Spleen (tissue), 11 donors: ENCODE data around the gene CCDC92B. TPM values are rescaled to one million over a fixed set of nuclear protein-coding genes. Genes with fewer than 3 reads are reported as not detected.

Source experiments
- DNase-seq: peaks from one replicate; pipeline ENCODE4 v3.0.0-alpha.2; 2020
- H3K27ac ChIP-seq, 8 donors: fragments of 200-600 bp; sonication (generic) in 7 of 8; 1 replicate in 4 of 8; 2 replicates in 4 of 8; pipeline versions ENCODE4 v1.5.0 to v1.8.0; 2016 to 2021; ENCODE audit warnings: inconsistent platforms in 4 of 8, mild to moderate bottlenecking in 4 of 8, moderate library complexity in 1 of 8
- H3K27me3 ChIP-seq, 7 donors: fragments of 200-600 bp; sonication (generic) in 6 of 7; replicated peaks in 1 of 7; 1 replicate in 4 of 7; 2 replicates in 3 of 7; pipeline versions ENCODE4 v1.5.0 to v1.8.0; 2016 to 2021; ENCODE audit warnings: inconsistent platforms in 3 of 7, mild to moderate bottlenecking in 1 of 7
- H3K36me3 ChIP-seq, 6 donors: fragments of 200-600 bp; sonication (generic) in 5 of 6; 1 replicate in 4 of 6; 2 replicates in 2 of 6; pipeline versions ENCODE4 v1.5.0 to v1.8.0; 2016 to 2021; ENCODE audit warnings: inconsistent platforms in 2 of 6
- H3K4me1 ChIP-seq, 6 donors: fragments of 200-600 bp; sonication (generic) in 5 of 6; 1 replicate in 3 of 6; 2 replicates in 3 of 6; pipeline versions ENCODE4 v1.5.0 to v1.8.0; 2016 to 2021; ENCODE audit warnings: inconsistent platforms in 3 of 6
- H3K4me3 ChIP-seq, 8 donors: fragments of 200-600 bp; sonication (generic) in 7 of 8; 1 replicate in 4 of 8; 2 replicates in 4 of 8; pipeline versions ENCODE4 v1.5.0 to v1.8.0; 2016 to 2021; ENCODE audit warnings: inconsistent platforms in 4 of 8, mild to moderate bottlenecking in 4 of 8, moderate library complexity in 2 of 8
- H3K9me3 ChIP-seq, 8 donors: fragments of 200-600 bp; sonication (generic) in 7 of 8; 1 replicate in 4 of 8; 2 replicates in 4 of 8; pipeline versions ENCODE4 v1.5.0 to v1.8.0; 2016 to 2021; ENCODE audit warnings: inconsistent platforms in 4 of 8
- POLR2A ChIP-seq, 3 donors: fragments of 450-650 bp; IDR thresholded peaks; one replicate each; pipeline ENCODE4 v1.5.1; 2017; ENCODE audit warnings: antibody characterized with exemption in 3 of 3, mild to moderate bottlenecking in 1 of 3
- POLR2AphosphoS5 ChIP-seq, 3 donors: sonication (generic); formaldehyde crosslinking; IDR thresholded peaks; one replicate each; pipeline ENCODE4 v1.5.1; 2017; ENCODE audit warnings: antibody characterized with exemption in 3 of 3
- WGBS, 5 donors: extraction: QIAGEN DNeasy Blood & Tissue Kit in 3 of 5; methylation state at CpG; one replicate each; pipeline versions ENCODE4 v1.1.5 to v1.1.7; 2013 to 2018; 5-methylcytosine and 5-hydroxymethylcytosine counted together
- intact Hi-C: fragments of 100-400 bp; cut with DNase I; formaldehyde crosslinking; loops from one replicate; pipeline ENCODE4 v1.15.0; 2023; ENCODE audit warnings: low total_unique reads
- polyA plus RNA-seq, 3 donors: library from polyadenylated mRNA; stranded (reverse); fragments of 200-250 nt; gene quantifications; one replicate each; pipeline ENCODE4 v1.2.1, GENCODE V29; 2013
- total RNA-seq, 7 donors: library from RNA; depleted of rRNA in 3 of 7; stranded (reverse); fragments of >200 nt in 3 of 7; fragmentation: NEBNext Ultra II Directional in 4 of 7; extraction: Animal tissue kit (Norgen Biotek cat#: 25700) in 4 of 7; gene quantifications; one replicate each; pipeline versions ENCODE4 v1.1.0 to v1.2.1, GENCODE V29; 2016 to 2021
- TF ChIP-seq, protein P1 (sequence below), 11 experiments: fragments of 200-600 bp in 7 of 11; fragments of 450-650 bp in 4 of 11; sonication (generic) in 4 of 11; IDR thresholded peaks in 8 of 11; conservative IDR thresholded peaks in 3 of 11; 1 replicate in 7 of 11; 2 replicates in 4 of 11; pipeline versions ENCODE4 v1.4.0 to v1.8.0; 2016 to 2021; ENCODE audit warnings: antibody characterized with exemption in 11 of 11, inconsistent platforms in 4 of 11, mild to moderate bottlenecking in 1 of 11
- donor health status: healthy with polysubstance abuse.
- donor health status: DM: no; HTN: no; CAD: no; lungs with moderate emphysema.
- donor health status: DM: no; HTN: no; CAD: no.
- donor health status: Bipolar disorder and iron deficiency.
- donor health status: healthy.
- donor health status: DM: no; HTN: no; CAD: no.
- donor health status: DM: yes; HTN: yes; CAD: no.

Gene CCDC92B
- total and polyA plus RNA-seq, 10 donors: 0.03 to 0.26 (median 0.20) TPM; not detected in 3

DNA sequence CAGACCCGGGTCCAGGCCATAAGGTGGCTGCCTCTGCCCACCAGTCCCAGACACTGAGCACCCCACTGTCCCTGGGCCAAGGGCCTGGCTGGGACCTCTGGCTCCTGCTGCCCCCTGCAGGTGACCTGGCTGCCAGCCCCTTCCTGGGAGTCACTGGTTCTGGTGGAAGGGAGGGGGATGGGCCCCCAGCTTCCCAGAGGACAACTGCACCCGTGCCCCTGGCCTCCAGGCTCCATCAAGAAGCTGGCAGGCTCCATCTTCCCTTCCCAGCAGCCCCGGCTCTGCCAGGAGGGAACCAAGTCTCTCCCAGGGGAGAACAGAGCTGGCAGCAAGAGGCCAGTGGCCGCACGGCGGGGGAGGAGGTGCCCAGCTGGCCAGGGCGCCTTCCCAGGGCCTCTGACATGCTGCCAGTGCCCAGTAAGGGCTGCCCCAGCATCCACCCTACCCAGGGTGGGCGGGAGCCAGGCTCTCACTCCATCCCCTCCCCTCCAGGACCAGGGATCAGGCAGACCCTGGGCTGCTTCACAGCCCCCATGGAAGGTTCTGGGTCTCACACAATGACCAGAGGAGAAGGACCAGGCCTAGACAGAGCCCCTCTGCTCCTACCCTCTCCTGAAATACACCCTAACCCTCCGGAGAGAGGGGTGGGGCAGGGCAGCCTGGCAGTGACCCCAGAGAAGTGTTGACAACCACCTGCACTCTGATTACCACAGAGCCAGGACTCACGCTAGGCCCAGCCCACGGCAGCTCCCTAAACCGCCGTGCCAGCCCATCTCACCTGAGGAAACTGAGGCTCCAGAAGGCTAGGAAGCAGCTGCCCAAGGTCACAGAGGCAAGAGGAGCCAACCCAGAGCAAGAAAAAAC is 41.5 kb downstream of the CCDC92B start:
- WGBS, 5 donors: 67 to 89% (median 79%) methylated on average over 5 to 13 of the region's 13 CpGs
- no peaks in the 10 kb centered on the region for H3K27me3 ChIP-seq
- no peaks in the 10 kb centered on the region for H3K9me3 ChIP-seq
- DNase-seq: peak; percentile 76
- TF ChIP-seq, protein P1, sequence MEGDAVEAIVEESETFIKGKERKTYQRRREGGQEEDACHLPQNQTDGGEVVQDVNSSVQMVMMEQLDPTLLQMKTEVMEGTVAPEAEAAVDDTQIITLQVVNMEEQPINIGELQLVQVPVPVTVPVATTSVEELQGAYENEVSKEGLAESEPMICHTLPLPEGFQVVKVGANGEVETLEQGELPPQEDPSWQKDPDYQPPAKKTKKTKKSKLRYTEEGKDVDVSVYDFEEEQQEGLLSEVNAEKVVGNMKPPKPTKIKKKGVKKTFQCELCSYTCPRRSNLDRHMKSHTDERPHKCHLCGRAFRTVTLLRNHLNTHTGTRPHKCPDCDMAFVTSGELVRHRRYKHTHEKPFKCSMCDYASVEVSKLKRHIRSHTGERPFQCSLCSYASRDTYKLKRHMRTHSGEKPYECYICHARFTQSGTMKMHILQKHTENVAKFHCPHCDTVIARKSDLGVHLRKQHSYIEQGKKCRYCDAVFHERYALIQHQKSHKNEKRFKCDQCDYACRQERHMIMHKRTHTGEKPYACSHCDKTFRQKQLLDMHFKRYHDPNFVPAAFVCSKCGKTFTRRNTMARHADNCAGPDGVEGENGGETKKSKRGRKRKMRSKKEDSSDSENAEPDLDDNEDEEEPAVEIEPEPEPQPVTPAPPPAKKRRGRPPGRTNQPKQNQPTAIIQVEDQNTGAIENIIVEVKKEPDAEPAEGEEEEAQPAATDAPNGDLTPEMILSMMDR (IDR thresholded peaks at IDR 0.05 in 8 of 11, conservative IDR thresholded peaks at IDR 0.05 in 3 of 11): peak in 3 of 11 experiments; percentile 7 to 37 (median 11)
- TF ChIP-seq POLR2A (IDR thresholded peaks at IDR 0.05): no peak
- no peak for TF ChIP-seq POLR2AphosphoS5 (IDR thresholded peaks at IDR 0.05)
- H3K27ac ChIP-seq: peak overlapping the region in 3 of 8 donors; percentile 14 to 90 (median 85)
- intact Hi-C loops: no loop called here
- no peak overlapping the region for H3K4me3 ChIP-seq
- H3K36me3 ChIP-seq: peaks cover 0 to 20% (median 15%) of the 10 kb centered on the region in 6 donors
- peaks cover 39 to 74% (median 53%) of the 10 kb centered on the region in 6 donors for H3K4me1 ChIP-seq

- intact Hi-C loops: no loop called here
- TF ChIP-seq POLR2A (IDR thresholded peaks at IDR 0.05) (no peak), POLR2AphosphoS5 (IDR thresholded peaks at IDR 0.05) (no peak)
- TF ChIP-seq, protein P1 (IDR thresholded peaks at IDR 0.05 in 8 of 11, conservative IDR thresholded peaks at IDR 0.05 in 3 of 11): no peak
- WGBS, 5 donors: 74 to 85% (median 80%) methylated on average over 14 to 20 of the region's 21 CpGs
- Histone ChIP-seq H3K9me3 (no peaks in the 10 kb centered on the region), H3K4me3 (no peak overlapping the region), H3K36me3 (peaks cover 0 to 29% (median 24%) of the 10 kb centered on the region in 6 donors), H3K27ac (no peak overlapping the region), H3K27me3 (no peaks in the 10 kb centered on the region), H3K4me1 (peaks cover 31 to 65% (median 44%) of the 10 kb centered on the region in 6 donors)
- DNase-seq: peak; percentile 69
Observed at GRCh38 chr17:2706911-2707510, 42.4 kb downstream of the CCDC92B start.

DNA sequence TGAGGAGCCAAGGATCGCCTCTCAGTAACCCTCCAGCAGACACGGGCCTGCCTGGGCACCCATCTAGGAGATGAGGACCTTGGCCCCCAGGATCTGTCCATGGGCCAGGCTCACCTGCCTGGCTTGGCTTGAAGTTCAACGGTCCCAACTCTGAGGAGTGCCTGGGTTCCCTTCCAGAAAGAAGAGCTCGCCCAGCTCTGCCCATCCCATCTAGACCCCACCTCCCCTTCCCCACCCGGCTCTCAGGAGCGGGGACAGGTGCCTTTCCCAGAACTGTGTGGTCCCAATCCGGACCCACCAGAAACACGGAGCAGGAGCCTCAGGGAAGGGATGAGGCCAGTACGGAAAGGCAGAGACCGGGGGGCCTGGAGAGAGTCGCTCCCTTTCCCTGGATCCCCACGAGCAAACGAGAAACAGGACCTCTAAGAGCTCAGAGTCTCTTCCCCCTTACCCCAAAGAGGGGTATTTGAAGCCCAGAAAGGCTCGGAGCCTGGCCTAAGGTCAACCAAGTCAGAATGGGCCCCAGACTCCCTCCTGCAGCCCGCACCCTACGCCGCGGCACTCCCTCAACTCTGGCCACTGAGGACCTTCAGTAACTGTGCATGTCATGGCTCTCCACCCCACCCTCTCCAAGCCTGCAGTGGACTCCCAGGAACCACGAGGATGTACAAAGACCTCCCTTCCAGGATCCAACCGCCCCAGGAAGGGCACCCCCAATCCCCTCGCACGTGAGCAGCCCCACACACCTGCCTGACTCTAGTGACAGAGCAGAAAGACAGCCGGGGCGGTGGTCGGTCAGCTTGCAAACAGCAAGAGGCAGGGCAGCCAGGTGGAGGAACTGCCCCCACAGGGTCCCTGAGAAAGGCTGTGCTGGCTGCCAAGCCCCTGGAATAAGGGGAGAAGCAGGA is 43.3 kb downstream of the CCDC92B start:
- 89 to 95% (median 90%) methylated on average over 22 to 25 of the region's 25 CpGs for WGBS, 5 donors
- H3K4me3 ChIP-seq: no peak overlapping the region
- intact Hi-C loops: no loop called here

More for the DNA sequence above, 43.3 kb downstream of the CCDC92B start:
- TF ChIP-seq POLR2A (IDR thresholded peaks at IDR 0.05) (no peak), POLR2AphosphoS5 (IDR thresholded peaks at IDR 0.05) (no peak)
- TF ChIP-seq, protein P1 (IDR thresholded peaks at IDR 0.05 in 8 of 11, conservative IDR thresholded peaks at IDR 0.05 in 3 of 11): no peak
- peak; percentile 74 for DNase-seq
- peaks cover 0 to 38% (median 33%) of the 10 kb centered on the region in 6 donors for H3K36me3 ChIP-seq
- no peak overlapping the region for H3K27ac ChIP-seq
- no peaks in the 10 kb centered on the region for H3K27me3 ChIP-seq
- H3K9me3 ChIP-seq: no peaks in the 10 kb centered on the region
- H3K4me1 ChIP-seq: peaks cover 31 to 62% (median 40%) of the 10 kb centered on the region in 6 donors
